Neural crest cell (in vitro differentiated cells): ENCODE data around the gene OARD1. TPM values are rescaled to one million over a fixed set of nuclear protein-coding genes. Genes with fewer than 3 reads are reported as not detected.
A peak's percentile ranks its signal among the peaks of the same experiment; 100 is the strongest.

Experiments
- DNase-seq: peaks from one replicate; pipeline ENCODE4 v3.0.0; 2021; ENCODE audit warnings: low read depth, mixed read lengths, low spot score
- H3K27ac Mint-ChIP-seq: one replicate; pipeline ENCODE4 v1.8.0; 2021; ENCODE audit warnings: mild to moderate bottlenecking, mixed read lengths; ENCODE audit not compliant: unreplicated experiment
- H3K27me3 Mint-ChIP-seq: 2 replicates; pipeline ENCODE4 v1.8.0; 2021; ENCODE audit warnings: low read depth, mild to moderate bottlenecking, mixed read lengths
- H3K36me3 Mint-ChIP-seq: 2 replicates; pipeline ENCODE4 v1.8.0; 2021; ENCODE audit warnings: low read depth, mild to moderate bottlenecking, mixed read lengths
- H3K4me1 Mint-ChIP-seq: 2 replicates; pipeline ENCODE4 v1.8.0; 2021; ENCODE audit warnings: mixed read lengths
- H3K4me3 Mint-ChIP-seq: one replicate; pipeline ENCODE4 v1.8.0; 2021; ENCODE audit warnings: mild to moderate bottlenecking, mixed read lengths
- H3K9me3 Mint-ChIP-seq: 2 replicates; pipeline ENCODE4 v1.8.0; 2021; ENCODE audit warnings: mixed read lengths
- CTCF ChIP-seq: fragments of 200-600 bp; sonication (generic); conservative IDR thresholded peaks from 2 replicates; pipeline ENCODE4 v1.5.0; 2021; ENCODE audit warnings: antibody characterized with exemption, mild to moderate bottlenecking
- total RNA-seq: library from RNA; stranded (reverse); gene quantifications from 2 replicates; pipeline ENCODE4 v1.2.1, GENCODE V29; 2021

OARD1 gene
- total RNA-seq, 1 donor from 2014 or later, result 32.9 TPM

GRCh38 chr6:41047745-41048732, 24.1 kb downstream of the OARD1 start:
- Mint-ChIP-seq H3K9me3 (no peaks in the 10 kb centered on the region), H3K4me1 (peaks cover 23% of the 10 kb centered on the region), H3K27ac (peak overlapping the region; percentile 89), H3K4me3 (no peak overlapping the region), H3K36me3 (no peaks in the 10 kb centered on the region), H3K27me3 (no peaks in the 10 kb centered on the region)
- DNase-seq, result no peak
- no peak for TF ChIP-seq CTCF

- H3K27me3 Mint-ChIP-seq, result no peaks in the 10 kb centered on the region
- H3K36me3 Mint-ChIP-seq, result no peaks in the 10 kb centered on the region
- H3K9me3 Mint-ChIP-seq, result no peaks in the 10 kb centered on the region
- no peak for DNase-seq
- H3K4me1 Mint-ChIP-seq, result peaks cover 23% of the 10 kb centered on the region
- TF ChIP-seq CTCF, result no peak
- H3K27ac Mint-ChIP-seq, result no peak overlapping the region
- no peak overlapping the region for H3K4me3 Mint-ChIP-seq
These were observed 24.9 kb downstream of the OARD1 start for GRCh38 chr6:41047306-41047705.

DNA sequence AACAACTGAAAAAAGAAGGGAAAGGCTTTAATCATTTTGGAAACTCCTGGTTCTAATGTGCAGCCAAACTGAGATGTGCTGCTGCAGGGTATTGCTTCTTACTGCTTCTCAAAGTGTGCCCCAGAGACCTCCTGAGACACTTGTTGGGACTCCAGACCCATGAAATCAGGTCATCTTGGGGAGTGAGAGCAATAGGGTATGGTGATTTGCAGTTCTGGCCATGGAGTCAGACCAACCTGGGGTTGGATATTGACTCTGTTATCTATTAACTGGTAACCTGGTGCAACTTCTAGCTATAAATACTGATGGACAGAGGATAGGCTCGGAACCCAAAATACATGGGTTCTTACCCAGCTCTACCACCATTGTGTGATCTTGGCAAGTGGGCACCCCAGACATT, 26.1 kb downstream of the OARD1 start:
- no peak overlapping the region for H3K27ac Mint-ChIP-seq
- H3K9me3 Mint-ChIP-seq, result no peaks in the 10 kb centered on the region
- TF ChIP-seq CTCF, result no peak
- H3K4me3 Mint-ChIP-seq, result no peak overlapping the region
- DNase-seq, result no peak
- no peaks in the 10 kb centered on the region for H3K36me3 Mint-ChIP-seq
- no peaks in the 10 kb centered on the region for H3K27me3 Mint-ChIP-seq
- H3K4me1 Mint-ChIP-seq, result peaks cover 15% of the 10 kb centered on the region

GRCh38 chr6:41045664-41046063, 26.5 kb downstream of the OARD1 start:
- DNase-seq, result no peak
- no peaks in the 10 kb centered on the region for H3K36me3 Mint-ChIP-seq
- H3K27me3 Mint-ChIP-seq, result no peaks in the 10 kb centered on the region
- H3K27ac Mint-ChIP-seq, result no peak overlapping the region
- H3K9me3 Mint-ChIP-seq, result no peaks in the 10 kb centered on the region
- H3K4me3 Mint-ChIP-seq, result no peak overlapping the region
- no peak for TF ChIP-seq CTCF
- peaks cover 15% of the 10 kb centered on the region for H3K4me1 Mint-ChIP-seq

DNA sequence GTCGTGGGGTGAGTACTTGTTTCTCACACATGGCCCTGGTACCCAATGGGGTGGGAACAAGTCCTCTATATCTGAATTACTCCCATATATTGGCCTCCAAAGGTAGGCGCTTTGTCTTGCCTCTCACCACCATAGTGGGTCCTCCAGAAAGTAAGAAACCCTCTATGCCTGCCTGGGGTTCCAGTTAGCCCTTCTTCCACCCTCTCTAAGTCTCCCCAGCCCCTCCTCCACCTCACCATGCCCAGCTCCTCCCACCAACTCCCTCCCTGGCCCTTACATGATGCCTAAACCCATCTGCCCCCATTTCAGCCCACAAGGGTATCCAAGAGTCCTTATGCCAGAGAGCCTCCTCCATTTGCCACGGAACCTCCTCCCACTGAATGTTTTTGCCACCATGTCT, 29.0 kb downstream of the OARD1 start:
- Mint-ChIP-seq H3K4me3 (no peak overlapping the region), H3K4me1 (no peaks in the 10 kb centered on the region), H3K9me3 (no peaks in the 10 kb centered on the region), H3K27me3 (no peaks in the 10 kb centered on the region), H3K36me3 (no peaks in the 10 kb centered on the region), H3K27ac (peak overlapping the region; percentile 6)
- no peak for TF ChIP-seq CTCF
- no peak for DNase-seq
